ENCODE data around the gene GSTM5.
A peak's percentile ranks its signal among the peaks of the same experiment; 100 is the strongest.
"Not testable (repeated sequence)": the region's sequence is repeated elsewhere in the genome, so short reads cannot be mapped to it uniquely, and the experiment has no call there.

The GSTM5 gene

GRCh38 chr1:109711593-109712320 is at the start of gene GSTM5:
GSTM5 (plus strand) TSS chr1:109712251; CDS start chr1:109712313, 62 bp downstream.
- H3K9me3 ChIP-seq (ENCODE audit: control insufficient read depth in 2 of 2, low read length in 2 of 2); H3K27me3 ChIP-seq (ENCODE audit: control insufficient read depth in 1 of 2, insufficient read depth in 2 of 2, low read length in 2 of 2); H3K36me3 ChIP-seq (ENCODE audit: control insufficient read depth in 2 of 2, insufficient read depth in 2 of 2, low read length in 2 of 2); H3K4me1 ChIP-seq (ENCODE audit: control insufficient read depth, insufficient read depth, low read length); H3K27ac ChIP-seq (ENCODE audit: low read length): not testable (repeated sequence)
- peak within 1 kb of the TSS in 1 of 2 donors; percentile 69 for H3K4me3 ChIP-seq (ENCODE audit: low read length in 2 of 2)
- H3K9ac ChIP-seq (ENCODE audit: low read length in 2 of 2) = peak within 1 kb of the TSS in 1 of 2 donors; percentile 15

GRCh38 chr1:109664671-109665070 is 47.4 kb upstream of the GSTM5 start:
- Histone ChIP-seq H3K4me3 (ENCODE audit: low read length in 2 of 2) (no peak overlapping the region), H3K36me3 (ENCODE audit: control insufficient read depth in 2 of 2, insufficient read depth in 2 of 2, low read length in 2 of 2) (peaks cover 10 to 15% of the 10 kb centered on the region in 2 donors), H3K27me3 (ENCODE audit: control insufficient read depth in 1 of 2, insufficient read depth in 2 of 2, low read length in 2 of 2) (no peaks in the 10 kb centered on the region), H3K9me3 (ENCODE audit: control insufficient read depth in 2 of 2, low read length in 2 of 2) (no peaks in the 10 kb centered on the region), H3K27ac (ENCODE audit: low read length) (no peak overlapping the region), H3K4me1 (ENCODE audit: control insufficient read depth, insufficient read depth, low read length) (peaks cover 15% of the 10 kb centered on the region), H3K9ac (ENCODE audit: low read length in 2 of 2) (no peak overlapping the region)

GRCh38 chr1:109667452-109668122 is 44.5 kb upstream of the GSTM5 start, which contains the start of gene GSTM2:
GSTM2 (plus strand) TSS chr1:109668057; CDS start chr1:109668116, 59 bp downstream.
- Histone ChIP-seq H3K36me3 (ENCODE audit: control insufficient read depth in 2 of 2, insufficient read depth in 2 of 2, low read length in 2 of 2) (peaks cover 3 to 11% of the 10 kb centered on the region in 2 donors), H3K27me3 (ENCODE audit: control insufficient read depth in 1 of 2, insufficient read depth in 2 of 2, low read length in 2 of 2) (no peaks in the 10 kb centered on the region), H3K4me1 (ENCODE audit: control insufficient read depth, insufficient read depth, low read length) (peaks cover 15% of the 10 kb centered on the region), H3K27ac (ENCODE audit: low read length) (no peak within 1 kb of the TSS), H3K9ac (ENCODE audit: low read length in 2 of 2) (peak within 1 kb of the TSS; percentile 54 to 62), H3K4me3 (ENCODE audit: low read length in 2 of 2) (peak within 1 kb of the TSS; percentile 60 to 75), H3K9me3 (ENCODE audit: control insufficient read depth in 2 of 2, low read length in 2 of 2) (no peaks in the 10 kb centered on the region)

GRCh38 chr1:109668123-109668775 is 43.8 kb upstream of the GSTM5 start:
- no peaks in the 10 kb centered on the region for H3K27me3 ChIP-seq (ENCODE audit: control insufficient read depth in 1 of 2, insufficient read depth in 2 of 2, low read length in 2 of 2)
- H3K9me3 ChIP-seq (ENCODE audit: control insufficient read depth in 2 of 2, low read length in 2 of 2) = no peaks in the 10 kb centered on the region
- H3K27ac ChIP-seq (ENCODE audit: low read length) = no peak overlapping the region
- H3K36me3 ChIP-seq (ENCODE audit: control insufficient read depth in 2 of 2, insufficient read depth in 2 of 2, low read length in 2 of 2) = peaks cover 2 to 13% of the 10 kb centered on the region in 2 donors
- H3K4me1 ChIP-seq (ENCODE audit: control insufficient read depth, insufficient read depth, low read length) = peaks cover 15% of the 10 kb centered on the region
- peak overlapping the region; percentile 60 to 75 for H3K4me3 ChIP-seq (ENCODE audit: low read length in 2 of 2)
- H3K9ac ChIP-seq (ENCODE audit: low read length in 2 of 2) = peak overlapping the region; percentile 54 to 62

- Histone ChIP-seq H3K9ac (ENCODE audit: low read length in 2 of 2) (no peak overlapping the region), H3K4me3 (ENCODE audit: low read length in 2 of 2) (no peak overlapping the region), H3K4me1 (ENCODE audit: control insufficient read depth, insufficient read depth, low read length) (peaks cover 15% of the 10 kb centered on the region)
These were observed 42.7 kb upstream of the GSTM5 start for GRCh38 chr1:109669246-109669948.

GRCh38 chr1:109669949-109670302 is 42.1 kb upstream of the GSTM5 start:
- Histone ChIP-seq H3K4me1 (ENCODE audit: control insufficient read depth, insufficient read depth, low read length) (peaks cover 15% of the 10 kb centered on the region), H3K36me3 (ENCODE audit: control insufficient read depth in 2 of 2, insufficient read depth in 2 of 2, low read length in 2 of 2) (peaks cover 3 to 15% of the 10 kb centered on the region in 2 donors)
- not testable (repeated sequence) for H3K4me3 ChIP-seq (ENCODE audit: low read length in 2 of 2); H3K27ac ChIP-seq (ENCODE audit: low read length); H3K27me3 ChIP-seq (ENCODE audit: control insufficient read depth in 1 of 2, insufficient read depth in 2 of 2, low read length in 2 of 2); H3K9me3 ChIP-seq (ENCODE audit: control insufficient read depth in 2 of 2, low read length in 2 of 2); H3K9ac ChIP-seq (ENCODE audit: low read length in 2 of 2)

More at GRCh38 chr1:109669246-109669948, 42.7 kb upstream of the GSTM5 start:
- H3K9me3 ChIP-seq (ENCODE audit: control insufficient read depth in 2 of 2, low read length in 2 of 2) = no peaks in the 10 kb centered on the region
- H3K27me3 ChIP-seq (ENCODE audit: control insufficient read depth in 1 of 2, insufficient read depth in 2 of 2, low read length in 2 of 2) = no peaks in the 10 kb centered on the region
- H3K36me3 ChIP-seq (ENCODE audit: control insufficient read depth in 2 of 2, insufficient read depth in 2 of 2, low read length in 2 of 2) = peaks cover 3 to 15% of the 10 kb centered on the region in 2 donors
- H3K27ac ChIP-seq (ENCODE audit: low read length) = no peak overlapping the region

- Histone ChIP-seq H3K9me3 (ENCODE audit: control insufficient read depth in 2 of 2, low read length in 2 of 2) (no peaks in the 10 kb centered on the region), H3K4me1 (ENCODE audit: control insufficient read depth, insufficient read depth, low read length) (peaks cover 15% of the 10 kb centered on the region), H3K36me3 (ENCODE audit: control insufficient read depth in 2 of 2, insufficient read depth in 2 of 2, low read length in 2 of 2) (peaks cover 3 to 12% of the 10 kb centered on the region in 2 donors)
These were observed 41.0 kb upstream of the GSTM5 start for GRCh38 chr1:109671067-109671466.

GRCh38 chr1:109673861-109674260 is 38.2 kb upstream of the GSTM5 start:
- not testable (repeated sequence) for H3K9me3 ChIP-seq (ENCODE audit: control insufficient read depth in 2 of 2, low read length in 2 of 2); H3K4me3 ChIP-seq (ENCODE audit: low read length in 2 of 2); H3K4me1 ChIP-seq (ENCODE audit: control insufficient read depth, insufficient read depth, low read length); H3K27me3 ChIP-seq (ENCODE audit: control insufficient read depth in 1 of 2, insufficient read depth in 2 of 2, low read length in 2 of 2); H3K9ac ChIP-seq (ENCODE audit: low read length in 2 of 2); H3K27ac ChIP-seq (ENCODE audit: low read length)
- H3K36me3 ChIP-seq (ENCODE audit: control insufficient read depth in 2 of 2, insufficient read depth in 2 of 2, low read length in 2 of 2) = peaks cover 3 to 12% of the 10 kb centered on the region in 2 donors

More at GRCh38 chr1:109671067-109671466, 41.0 kb upstream of the GSTM5 start:
- no peaks in the 10 kb centered on the region for H3K27me3 ChIP-seq (ENCODE audit: control insufficient read depth in 1 of 2, insufficient read depth in 2 of 2, low read length in 2 of 2)
- no peak overlapping the region for H3K9ac ChIP-seq (ENCODE audit: low read length in 2 of 2)
- no peak overlapping the region for H3K27ac ChIP-seq (ENCODE audit: low read length)
- H3K4me3 ChIP-seq (ENCODE audit: low read length in 2 of 2) = no peak overlapping the region

- H3K27me3 ChIP-seq (ENCODE audit: control insufficient read depth in 1 of 2, insufficient read depth in 2 of 2, low read length in 2 of 2); H3K4me1 ChIP-seq (ENCODE audit: control insufficient read depth, insufficient read depth, low read length); H3K36me3 ChIP-seq (ENCODE audit: control insufficient read depth in 2 of 2, insufficient read depth in 2 of 2, low read length in 2 of 2); H3K9ac ChIP-seq (ENCODE audit: low read length in 2 of 2); H3K4me3 ChIP-seq (ENCODE audit: low read length in 2 of 2); H3K9me3 ChIP-seq (ENCODE audit: control insufficient read depth in 2 of 2, low read length in 2 of 2); H3K27ac ChIP-seq (ENCODE audit: low read length): not testable (repeated sequence)
These were observed 35.2 kb upstream of the GSTM5 start for GRCh38 chr1:109676683-109677381.

- Histone ChIP-seq H3K27me3 (ENCODE audit: control insufficient read depth in 1 of 2, insufficient read depth in 2 of 2, low read length in 2 of 2) (no peaks in the 10 kb centered on the region), H3K36me3 (ENCODE audit: control insufficient read depth in 2 of 2, insufficient read depth in 2 of 2, low read length in 2 of 2) (peaks cover 3 to 4% of the 10 kb centered on the region in 2 donors), H3K9me3 (ENCODE audit: control insufficient read depth in 2 of 2, low read length in 2 of 2) (no peaks in the 10 kb centered on the region), H3K27ac (ENCODE audit: low read length) (no peak overlapping the region), H3K4me1 (ENCODE audit: control insufficient read depth, insufficient read depth, low read length) (no peaks in the 10 kb centered on the region), H3K4me3 (ENCODE audit: low read length in 2 of 2) (no peak overlapping the region), H3K9ac (ENCODE audit: low read length in 2 of 2) (no peak overlapping the region)
These were observed 34.6 kb upstream of the GSTM5 start for GRCh38 chr1:109677459-109677858.
